Measurements from ENCODE around the gene FZD4.

Gene FZD4

GRCh38 chr11:86990031-86990430 is 34.8 kb upstream of the FZD4 start:
- TF ChIP-seq TAF1 (IDR thresholded peaks at IDR 0.05; ENCODE audit: low read depth, low read length) (no peak), PAX5 (IDR thresholded peaks at IDR 0.05; ENCODE audit: insufficient read depth, low read length, severe bottlenecking) (no peak), POU2F2 (IDR thresholded peaks at IDR 0.05; ENCODE audit: low read depth, low read length) (no peak), POLR2A (IDR thresholded peaks at IDR 0.05; ENCODE audit: low read depth, low read length) (no peak), POLR2AphosphoS5 (IDR thresholded peaks at IDR 0.05; ENCODE audit: low read depth, low read length) (no peak), SPI1 (IDR thresholded peaks at IDR 0.05; ENCODE audit: low read depth, low read length) (no peak)
- FAIRE-seq (no peak), DNase-seq (ENCODE audit: insufficient read length, low spot score) (no peak)

DNA sequence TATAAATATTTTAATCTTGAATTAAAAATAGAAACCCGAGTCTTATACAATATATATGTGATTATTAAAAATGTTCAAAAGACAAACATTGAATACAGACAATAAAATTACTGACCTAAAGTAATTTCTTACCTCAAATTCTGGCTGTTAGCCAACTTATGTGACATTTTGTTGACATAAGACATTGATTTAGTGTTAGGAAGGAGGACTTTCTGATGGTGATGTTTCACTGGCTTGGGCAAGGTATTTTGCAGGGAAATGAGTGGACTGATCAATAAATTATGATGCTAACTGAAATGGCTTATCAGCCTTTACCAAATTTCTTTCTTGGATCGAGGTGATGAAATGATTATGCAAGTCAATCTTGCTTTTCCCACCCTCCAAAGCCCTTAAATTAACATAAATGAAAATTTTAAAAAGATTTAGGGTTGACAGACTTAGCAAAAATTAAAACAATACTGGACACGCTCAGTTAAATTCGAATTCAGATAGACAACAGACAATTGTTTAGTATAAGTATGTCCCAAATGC is 33.2 kb upstream of the FZD4 start:
- FAIRE-seq, result no peak
- no peak for DNase-seq (ENCODE audit: insufficient read length, low spot score)
- TF ChIP-seq POLR2A (IDR thresholded peaks at IDR 0.05; ENCODE audit: low read depth, low read length) (no peak), POLR2AphosphoS5 (IDR thresholded peaks at IDR 0.05; ENCODE audit: low read depth, low read length) (no peak), SPI1 (IDR thresholded peaks at IDR 0.05; ENCODE audit: low read depth, low read length) (no peak), PAX5 (IDR thresholded peaks at IDR 0.05; ENCODE audit: insufficient read depth, low read length, severe bottlenecking) (no peak), TAF1 (IDR thresholded peaks at IDR 0.05; ENCODE audit: low read depth, low read length) (no peak), POU2F2 (IDR thresholded peaks at IDR 0.05; ENCODE audit: low read depth, low read length) (no peak)

GRCh38 chr11:86987679-86988078 is 32.5 kb upstream of the FZD4 start:
- TF ChIP-seq PAX5 (IDR thresholded peaks at IDR 0.05; ENCODE audit: insufficient read depth, low read length, severe bottlenecking), result no peak
- no peak for TF ChIP-seq POU2F2 (IDR thresholded peaks at IDR 0.05; ENCODE audit: low read depth, low read length)
- no peak for TF ChIP-seq SPI1 (IDR thresholded peaks at IDR 0.05; ENCODE audit: low read depth, low read length)
- no peak for TF ChIP-seq POLR2A (IDR thresholded peaks at IDR 0.05; ENCODE audit: low read depth, low read length)
- TF ChIP-seq TAF1 (IDR thresholded peaks at IDR 0.05; ENCODE audit: low read depth, low read length), result no peak
- no peak for TF ChIP-seq POLR2AphosphoS5 (IDR thresholded peaks at IDR 0.05; ENCODE audit: low read depth, low read length)
- no peak for FAIRE-seq

GRCh38 chr11:86984701-86985100 is 29.5 kb upstream of the FZD4 start:
- TF ChIP-seq PAX5 (IDR thresholded peaks at IDR 0.05; ENCODE audit: insufficient read depth, low read length, severe bottlenecking), result no peak
- TF ChIP-seq POU2F2 (IDR thresholded peaks at IDR 0.05; ENCODE audit: low read depth, low read length), result no peak
- no peak for TF ChIP-seq SPI1 (IDR thresholded peaks at IDR 0.05; ENCODE audit: low read depth, low read length)
- TF ChIP-seq TAF1 (IDR thresholded peaks at IDR 0.05; ENCODE audit: low read depth, low read length), result no peak
- no peak for TF ChIP-seq POLR2A (IDR thresholded peaks at IDR 0.05; ENCODE audit: low read depth, low read length)
- TF ChIP-seq POLR2AphosphoS5 (IDR thresholded peaks at IDR 0.05; ENCODE audit: low read depth, low read length), result no peak
- no peak for FAIRE-seq
- no peak for DNase-seq (ENCODE audit: insufficient read length, low spot score)

More at GRCh38 chr11:86987679-86988078, 32.5 kb upstream of the FZD4 start:
- no peak for DNase-seq (ENCODE audit: insufficient read length, low spot score)

GRCh38 chr11:86983021-86983488 is 27.9 kb upstream of the FZD4 start:
- DNase-seq (ENCODE audit: insufficient read length, low spot score) (no peak), FAIRE-seq (no peak)
- TF ChIP-seq POLR2A (IDR thresholded peaks at IDR 0.05; ENCODE audit: low read depth, low read length) (no peak), PAX5 (IDR thresholded peaks at IDR 0.05; ENCODE audit: insufficient read depth, low read length, severe bottlenecking) (no peak), TAF1 (IDR thresholded peaks at IDR 0.05; ENCODE audit: low read depth, low read length) (no peak), POU2F2 (IDR thresholded peaks at IDR 0.05; ENCODE audit: low read depth, low read length) (no peak), POLR2AphosphoS5 (IDR thresholded peaks at IDR 0.05; ENCODE audit: low read depth, low read length) (no peak), SPI1 (IDR thresholded peaks at IDR 0.05; ENCODE audit: low read depth, low read length) (no peak)

- TF ChIP-seq PAX5 (IDR thresholded peaks at IDR 0.05; ENCODE audit: insufficient read depth, low read length, severe bottlenecking) (no peak), POU2F2 (IDR thresholded peaks at IDR 0.05; ENCODE audit: low read depth, low read length) (no peak), POLR2AphosphoS5 (IDR thresholded peaks at IDR 0.05; ENCODE audit: low read depth, low read length) (no peak), TAF1 (IDR thresholded peaks at IDR 0.05; ENCODE audit: low read depth, low read length) (no peak), SPI1 (IDR thresholded peaks at IDR 0.05; ENCODE audit: low read depth, low read length) (no peak), POLR2A (IDR thresholded peaks at IDR 0.05; ENCODE audit: low read depth, low read length) (no peak)
- no peak for FAIRE-seq
- no peak for DNase-seq (ENCODE audit: insufficient read length, low spot score)
Measured at GRCh38 chr11:86981777-86982540, 26.8 kb upstream of the FZD4 start.

- DNase-seq (ENCODE audit: insufficient read length, low spot score) (no peak), FAIRE-seq (no peak)
- TF ChIP-seq POLR2AphosphoS5 (IDR thresholded peaks at IDR 0.05; ENCODE audit: low read depth, low read length) (no peak), POLR2A (IDR thresholded peaks at IDR 0.05; ENCODE audit: low read depth, low read length) (no peak), SPI1 (IDR thresholded peaks at IDR 0.05; ENCODE audit: low read depth, low read length) (no peak), TAF1 (IDR thresholded peaks at IDR 0.05; ENCODE audit: low read depth, low read length) (no peak), PAX5 (IDR thresholded peaks at IDR 0.05; ENCODE audit: insufficient read depth, low read length, severe bottlenecking) (no peak), POU2F2 (IDR thresholded peaks at IDR 0.05; ENCODE audit: low read depth, low read length) (no peak)
Measured at GRCh38 chr11:86980086-86980796, 25.0 kb upstream of the FZD4 start.

DNA sequence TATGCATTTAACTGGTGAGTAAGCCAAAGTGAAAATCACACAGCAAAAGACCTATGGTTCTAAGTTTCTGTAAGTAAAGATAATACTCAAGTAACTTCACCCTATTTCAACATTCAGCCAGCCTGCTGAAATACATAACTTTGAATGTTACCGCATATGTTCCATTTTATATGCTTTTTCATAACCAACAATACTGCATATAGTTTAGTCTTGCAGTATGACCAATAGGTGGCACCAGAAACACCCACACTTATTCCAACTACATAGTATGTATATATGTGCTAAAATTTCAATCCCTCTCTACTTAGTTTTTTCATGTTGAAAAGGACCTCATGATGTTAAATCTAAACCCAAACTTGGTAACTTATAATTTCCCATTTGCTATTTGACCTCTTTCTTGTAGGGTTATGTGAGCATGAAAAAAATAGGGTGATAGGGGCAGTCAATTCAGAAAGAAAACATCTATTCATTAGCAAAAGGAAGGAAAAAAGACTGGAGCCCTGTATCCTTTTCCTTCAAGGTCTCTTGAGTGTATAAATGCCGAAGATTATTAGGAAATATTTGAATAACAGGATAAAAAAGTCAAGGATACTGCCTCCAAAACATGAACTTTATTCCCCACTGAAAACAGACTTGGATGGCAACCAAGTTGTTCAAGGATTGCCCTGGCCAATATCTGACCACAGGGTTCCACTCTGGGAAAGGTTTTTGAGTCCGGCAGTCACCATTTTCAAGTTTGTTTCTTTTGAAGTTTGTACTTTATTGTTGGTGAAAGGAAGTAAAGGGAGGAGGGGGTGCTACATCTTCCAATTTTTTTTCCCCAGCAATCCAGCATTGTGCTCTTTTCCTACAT is 23.8 kb upstream of the FZD4 start:
- TF ChIP-seq POLR2A (IDR thresholded peaks at IDR 0.05; ENCODE audit: low read depth, low read length) (no peak), SPI1 (IDR thresholded peaks at IDR 0.05; ENCODE audit: low read depth, low read length) (no peak), POU2F2 (IDR thresholded peaks at IDR 0.05; ENCODE audit: low read depth, low read length) (no peak), POLR2AphosphoS5 (IDR thresholded peaks at IDR 0.05; ENCODE audit: low read depth, low read length) (no peak), TAF1 (IDR thresholded peaks at IDR 0.05; ENCODE audit: low read depth, low read length) (no peak), PAX5 (IDR thresholded peaks at IDR 0.05; ENCODE audit: insufficient read depth, low read length, severe bottlenecking) (no peak)
- FAIRE-seq, result peak; percentile 31
- DNase-seq (ENCODE audit: insufficient read length, low spot score), result no peak

Data from GM12891 (cell line).